Umbilical cord (tissue), 2 donors: ENCODE results near the gene MAD1L1. TPM values are rescaled to one million over a fixed set of nuclear protein-coding genes. Genes with fewer than 3 reads are reported as not detected.

Source experiments
- DNase-seq: peaks from one replicate; pipeline ENCODE4 v3.0.0-alpha.2; 2015; ENCODE audit warnings: low spot score
- total RNA-seq: library from RNA; depleted of rRNA; stranded (reverse); fragments of >200 nt; gene quantifications from one replicate; pipeline ENCODE4 v1.2.3, GENCODE V29; 2014; ENCODE audit warnings: low replicate concordance; ENCODE audit not compliant: insufficient read depth

Gene MAD1L1
- total RNA-seq, 1 donor from 2014 or later: 23.8 TPM

DNA sequence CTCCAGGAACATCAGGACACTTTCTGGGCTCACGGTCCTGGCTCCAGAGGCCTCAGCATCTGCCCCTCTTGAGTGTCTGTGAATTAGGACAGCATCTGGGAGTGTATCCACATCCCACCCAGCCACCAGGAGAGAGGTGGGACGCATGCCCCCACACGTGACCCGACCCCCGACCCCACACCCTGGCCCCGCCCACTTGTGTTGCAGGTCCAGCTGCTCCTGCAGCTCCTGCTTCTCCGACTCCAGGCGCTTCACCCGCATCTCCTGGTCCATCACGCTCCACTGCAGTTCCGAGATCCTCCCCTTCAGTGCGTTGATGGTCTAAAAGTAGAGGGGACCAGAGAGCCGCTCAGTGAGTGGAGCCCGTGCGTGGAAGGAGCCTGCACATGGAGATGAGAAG is 13.6 kb downstream of the MAD1L1 start:
- no peak for DNase-seq

DNA sequence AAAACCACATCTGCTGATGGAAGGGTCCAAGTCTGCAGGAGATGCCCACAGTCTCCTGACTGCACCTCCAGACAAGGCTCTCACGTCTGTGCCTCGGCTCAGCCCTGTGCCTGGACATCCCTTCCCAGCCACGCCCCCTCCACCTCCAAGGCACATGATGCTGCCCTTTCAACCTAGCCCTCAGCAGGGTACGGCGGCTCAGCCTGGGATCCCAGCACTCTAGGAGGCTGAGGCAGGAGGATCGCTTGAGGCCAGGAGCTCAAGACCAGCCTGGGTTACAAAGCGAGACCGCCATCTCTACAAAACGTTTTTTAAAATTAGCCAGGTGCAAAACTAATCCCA is 14.3 kb downstream of the MAD1L1 start:
- DNase-seq: no peak

DNA sequence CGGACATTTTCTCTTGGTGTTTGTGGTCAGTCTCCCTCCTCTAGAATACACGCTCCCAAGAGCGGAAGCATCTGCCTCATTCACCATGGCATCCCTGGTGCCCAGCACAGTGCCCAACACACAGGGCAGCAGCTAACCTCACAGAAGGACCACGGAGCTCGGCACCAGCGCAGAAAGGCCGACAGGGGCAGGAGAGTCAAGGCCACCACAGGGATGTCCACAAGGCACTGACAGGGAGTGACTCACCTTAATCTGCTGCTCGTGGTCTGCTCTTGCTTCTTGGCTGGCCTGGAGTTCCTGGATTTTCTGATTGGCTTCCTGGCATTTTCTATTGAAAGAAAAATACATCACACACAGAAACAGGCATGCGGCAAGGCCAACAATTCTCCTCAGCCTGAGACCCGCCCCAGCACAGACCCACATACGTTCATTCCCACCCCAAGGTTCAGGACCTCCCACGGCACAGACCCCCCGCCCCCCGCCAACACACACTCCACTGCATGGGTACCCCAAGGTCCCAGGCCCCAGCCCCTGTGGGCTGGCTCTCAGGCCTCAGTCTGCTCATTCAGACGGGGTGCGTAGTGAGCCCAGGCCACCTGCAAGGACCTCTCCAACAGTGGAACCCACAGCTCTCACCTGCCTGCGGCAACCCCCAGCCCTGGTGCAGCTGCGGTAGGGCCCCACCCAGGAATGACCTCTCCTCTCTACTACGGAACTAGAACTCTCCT is 14.9 kb downstream of the MAD1L1 start:
- no peak for DNase-seq

DNA sequence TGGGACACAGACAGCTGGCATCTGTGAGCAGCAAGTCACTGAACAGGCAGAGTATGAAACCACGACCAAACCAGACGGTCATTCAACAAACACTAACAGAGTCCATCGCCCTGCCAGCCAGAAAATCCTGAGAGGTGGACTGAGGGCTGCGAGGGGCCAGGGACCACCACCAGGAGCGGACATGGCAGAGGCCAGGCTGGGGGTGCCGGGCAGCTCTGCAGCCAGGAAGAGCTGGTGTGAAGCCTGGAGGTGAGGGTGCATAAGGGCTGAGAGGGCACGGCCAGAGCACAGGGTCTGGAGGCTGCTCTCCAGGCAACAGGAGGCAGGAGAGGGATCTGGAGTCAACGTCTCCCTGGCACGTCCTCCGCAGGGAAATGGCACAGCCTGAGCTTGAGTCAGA is 15.5 kb downstream of the MAD1L1 start:
- no peak for DNase-seq

DNA sequence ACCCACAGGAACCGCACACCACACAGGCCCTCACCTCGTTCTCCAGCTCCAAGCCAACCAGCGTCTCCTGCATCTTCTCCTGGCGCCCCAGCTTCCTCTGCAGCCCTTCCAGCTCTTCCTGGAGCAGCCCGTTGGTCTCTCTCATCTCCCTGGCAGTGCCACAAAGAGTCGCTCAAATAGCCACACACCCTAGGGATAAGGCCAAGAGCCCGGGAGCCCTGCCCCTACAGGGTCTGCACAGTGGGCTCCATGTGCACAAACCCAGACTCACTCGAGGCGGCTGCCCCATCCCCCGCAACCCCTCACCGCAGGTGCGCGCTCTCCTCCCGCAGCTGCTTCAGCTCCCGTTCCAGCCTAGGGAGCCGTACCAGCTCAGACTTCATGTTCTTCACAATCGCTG is 16.9 kb downstream of the MAD1L1 start:
- DNase-seq: no peak

DNA sequence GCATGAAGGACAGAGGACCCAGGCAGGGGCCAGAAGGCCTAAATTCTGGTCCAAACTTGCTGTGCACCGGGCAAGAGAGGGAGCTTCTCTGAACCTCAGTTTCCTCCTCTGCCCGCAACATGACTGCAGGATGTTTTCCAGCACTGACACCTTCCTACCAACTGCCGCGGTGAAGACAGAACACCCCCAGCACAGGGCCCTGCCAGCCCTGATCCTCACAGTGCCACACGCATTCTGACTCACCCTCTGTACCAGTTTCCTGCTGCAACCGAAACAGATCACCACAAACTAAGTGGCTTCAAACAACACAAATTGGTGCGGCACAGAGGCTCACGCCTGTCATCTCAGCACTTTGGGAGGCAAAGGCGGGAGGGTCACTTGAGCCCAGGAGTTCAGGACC is 18.1 kb downstream of the MAD1L1 start:
- no peak for DNase-seq

DNA sequence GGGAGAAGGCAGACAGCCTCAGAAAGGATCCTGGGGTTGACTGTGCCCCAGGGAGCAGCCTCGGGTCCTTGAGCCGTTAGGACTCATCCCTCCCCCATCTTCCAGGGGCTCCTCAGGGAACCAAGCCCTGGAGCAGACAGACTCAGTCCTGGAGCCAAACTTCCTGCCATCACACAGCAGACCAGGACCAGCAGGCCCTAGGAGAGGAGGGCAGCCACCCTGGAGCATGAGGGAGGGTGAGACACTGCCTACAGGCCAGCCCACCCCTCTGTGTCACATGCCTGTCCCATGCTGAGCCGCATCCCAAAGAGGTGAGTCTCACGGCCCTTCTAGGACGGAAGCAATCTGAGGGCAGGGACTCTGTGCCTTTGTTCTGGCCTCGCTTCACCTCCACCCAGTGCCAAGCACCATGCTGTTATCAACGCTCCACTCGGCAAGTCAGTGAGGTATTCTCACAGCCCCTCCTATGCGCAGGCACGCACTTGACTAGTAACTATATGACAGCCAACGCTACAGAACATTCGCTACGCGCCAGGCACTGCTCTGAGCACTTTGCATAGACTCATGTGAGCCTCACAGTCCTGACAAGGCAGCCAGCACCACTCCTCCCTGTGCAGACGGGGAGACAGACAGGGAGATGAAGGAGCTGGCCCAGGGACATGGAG is 19.1 kb downstream of the MAD1L1 start:
- DNase-seq: no peak

DNA sequence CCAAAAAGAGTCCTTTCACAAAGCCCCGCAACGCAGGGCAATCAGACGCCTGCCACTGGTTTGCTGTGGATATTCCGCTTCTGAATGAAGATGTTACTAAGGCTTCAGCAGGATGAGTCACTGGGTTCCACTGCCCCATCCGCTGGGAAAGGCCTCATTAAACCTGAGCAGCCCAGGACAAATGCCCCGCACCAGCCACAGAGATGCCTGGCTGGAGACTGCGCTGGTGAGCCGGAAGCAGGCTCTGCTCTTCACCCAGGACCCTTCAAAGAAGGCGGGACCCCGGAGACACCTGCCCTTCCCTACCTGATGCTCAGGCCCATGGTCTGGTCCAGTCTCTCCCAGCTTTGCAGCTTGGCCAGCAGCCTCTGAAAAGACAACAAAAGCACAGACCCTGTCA is 19.8 kb downstream of the MAD1L1 start:
- no peak for DNase-seq

DNA sequence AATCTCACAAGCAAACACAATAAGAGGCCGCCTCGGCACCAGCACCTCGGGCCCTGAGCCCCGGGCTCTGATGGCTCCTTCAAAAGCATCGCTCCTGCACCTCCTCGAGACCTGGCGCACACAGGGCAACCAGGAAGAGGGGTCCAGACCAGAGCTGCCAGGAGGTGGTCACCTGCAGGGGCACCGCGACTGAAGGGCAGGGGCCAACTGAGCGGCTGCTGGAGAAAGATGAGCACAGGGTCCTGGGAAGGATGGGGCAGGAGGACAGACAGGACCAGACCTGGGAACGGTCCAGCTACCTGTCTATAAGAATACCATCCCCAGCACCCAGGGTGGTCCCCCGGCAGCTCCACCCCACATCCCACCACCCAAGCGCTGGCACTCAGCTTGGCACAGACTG is 20.8 kb downstream of the MAD1L1 start:
- DNase-seq: no peak

DNA sequence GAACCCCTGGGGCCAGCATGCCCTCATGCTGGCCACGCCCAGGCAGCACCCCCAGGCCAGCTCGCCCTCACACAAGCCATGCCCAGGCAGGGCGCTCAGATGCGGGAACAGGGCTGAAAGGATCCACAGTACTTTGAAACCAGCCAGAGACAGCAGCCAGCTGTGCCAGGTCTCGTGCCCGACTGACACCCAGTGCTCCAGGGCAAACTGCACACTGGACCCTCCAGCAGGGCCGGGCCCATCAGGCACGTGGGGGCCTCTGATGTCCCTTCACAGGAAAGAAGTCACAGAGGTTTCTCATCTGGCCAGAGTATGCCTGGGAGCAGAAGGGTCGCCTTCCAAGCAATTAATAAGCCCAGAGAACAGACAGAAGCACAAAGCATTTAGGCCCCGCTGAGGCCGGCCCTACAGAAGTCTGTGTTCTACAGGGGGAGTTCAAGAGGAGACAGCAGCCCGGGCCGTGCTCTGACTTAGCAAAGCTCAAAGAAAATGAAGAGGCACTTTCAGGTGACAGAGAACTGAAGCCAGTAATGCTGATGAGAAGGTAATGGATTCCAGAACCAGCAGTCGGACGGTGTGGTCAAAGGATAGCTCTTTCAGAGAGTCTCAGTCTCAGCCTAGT is 21.4 kb downstream of the MAD1L1 start:
- DNase-seq: no peak

DNA sequence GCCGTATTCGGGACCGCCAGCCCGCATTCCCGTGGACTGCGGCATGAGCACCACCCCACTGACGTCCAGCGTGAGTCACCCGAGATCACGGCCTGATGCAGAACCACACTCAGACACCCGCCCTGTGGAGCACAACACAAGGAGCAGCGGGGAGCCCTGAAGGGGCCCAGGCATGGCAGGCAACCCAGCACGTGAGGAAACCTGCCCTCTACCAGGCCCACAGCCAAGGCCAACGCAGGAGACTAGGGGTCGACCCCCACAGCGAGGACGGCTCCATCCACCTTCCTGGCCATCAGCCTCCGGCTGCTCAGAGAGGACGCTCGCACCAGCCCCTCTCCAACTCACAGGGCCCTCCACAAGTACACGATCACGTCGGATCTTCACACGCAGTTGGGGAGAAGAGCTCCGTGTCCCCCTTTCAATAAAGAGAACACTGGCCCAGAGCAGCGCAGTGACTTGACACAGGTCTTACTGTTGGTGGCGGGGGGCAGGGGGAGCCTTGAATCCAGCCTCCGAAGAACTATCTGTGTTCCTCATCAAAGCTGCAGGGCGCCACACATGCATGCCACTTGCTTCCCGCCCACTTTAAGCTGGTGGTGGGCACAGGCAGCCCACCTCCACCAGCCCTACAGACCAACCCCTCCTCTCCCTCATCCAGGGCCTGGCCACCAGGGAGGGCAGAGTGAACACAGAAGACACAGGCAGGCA is 22.0 kb downstream of the MAD1L1 start:
- no peak for DNase-seq

DNA sequence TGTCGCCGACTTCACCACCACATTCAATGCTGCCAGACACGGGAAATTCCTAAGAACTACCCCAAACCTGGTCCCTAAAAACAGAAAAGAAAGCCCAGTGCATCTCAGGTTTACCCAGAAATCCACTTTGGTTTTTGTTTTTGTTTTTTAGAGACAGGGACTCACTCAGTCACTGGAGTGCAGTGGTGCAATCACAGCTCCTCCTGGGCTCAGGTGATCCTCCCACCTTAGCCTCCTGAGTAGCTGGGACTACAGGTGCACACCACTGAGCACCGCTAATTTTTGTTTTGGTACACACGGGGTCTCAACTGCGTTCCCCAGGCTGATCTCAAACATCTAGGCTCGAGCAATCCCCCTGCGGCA is 22.8 kb downstream of the MAD1L1 start:
- no peak for DNase-seq

DNA sequence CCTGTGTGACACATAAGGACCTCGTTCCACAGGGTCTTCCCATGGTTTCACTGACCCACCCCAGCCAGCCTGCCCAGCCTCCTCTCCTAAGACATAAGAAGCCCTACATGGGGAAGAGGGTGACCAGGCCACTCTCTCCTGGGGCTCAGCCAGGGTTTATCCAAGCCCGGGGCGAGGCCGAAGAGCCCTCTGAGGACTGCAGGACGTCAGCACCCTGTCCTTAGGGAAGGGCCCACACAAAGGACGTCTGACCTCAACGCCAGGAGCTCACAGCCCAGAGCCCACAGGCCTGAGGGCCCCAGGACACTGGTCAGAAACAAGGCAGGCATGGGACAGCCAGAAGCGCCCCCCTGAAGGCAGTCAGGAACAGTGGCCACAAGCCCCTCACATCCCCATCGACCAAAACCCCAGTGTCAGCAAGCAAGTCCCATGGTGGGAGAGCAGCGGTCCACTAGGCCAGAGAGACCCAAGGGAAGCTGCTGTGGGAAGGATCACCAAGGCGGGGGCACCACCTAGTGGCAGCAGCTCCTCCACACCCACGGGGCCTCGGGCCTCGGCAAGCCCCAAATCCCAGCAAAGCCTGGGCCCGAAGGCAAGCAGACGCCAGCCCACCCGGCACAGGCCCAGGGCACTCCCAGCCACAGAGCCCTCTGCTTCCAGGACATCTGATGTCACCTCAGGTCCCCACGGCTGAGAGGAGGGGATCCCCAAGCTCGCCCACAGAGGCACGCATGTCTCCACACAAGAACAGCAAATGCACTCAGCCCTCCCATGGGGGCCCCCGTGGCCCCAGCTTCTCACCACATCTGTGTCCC is 23.4 kb downstream of the MAD1L1 start:
- peak; percentile 71 for DNase-seq

DNA sequence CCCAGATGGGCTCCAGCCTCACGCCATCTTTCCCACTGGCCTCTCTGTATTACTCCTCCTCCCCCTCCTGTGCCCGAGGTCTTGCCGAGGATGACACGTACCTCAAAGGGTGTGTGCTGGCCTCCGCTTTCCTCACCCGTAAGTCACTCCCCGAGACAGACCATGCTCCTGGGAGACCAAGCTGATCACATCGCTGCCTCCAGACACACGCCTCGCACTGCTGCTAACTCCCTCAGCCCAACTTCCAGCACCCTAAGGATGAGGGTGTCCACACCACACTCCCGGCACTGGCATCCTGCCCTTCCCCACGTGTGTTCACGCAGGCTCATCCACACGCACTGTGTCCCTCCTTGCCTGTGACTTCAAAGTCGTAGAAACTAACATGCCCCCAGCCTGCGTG is 24.0 kb downstream of the MAD1L1 start:
- DNase-seq: no peak

DNA sequence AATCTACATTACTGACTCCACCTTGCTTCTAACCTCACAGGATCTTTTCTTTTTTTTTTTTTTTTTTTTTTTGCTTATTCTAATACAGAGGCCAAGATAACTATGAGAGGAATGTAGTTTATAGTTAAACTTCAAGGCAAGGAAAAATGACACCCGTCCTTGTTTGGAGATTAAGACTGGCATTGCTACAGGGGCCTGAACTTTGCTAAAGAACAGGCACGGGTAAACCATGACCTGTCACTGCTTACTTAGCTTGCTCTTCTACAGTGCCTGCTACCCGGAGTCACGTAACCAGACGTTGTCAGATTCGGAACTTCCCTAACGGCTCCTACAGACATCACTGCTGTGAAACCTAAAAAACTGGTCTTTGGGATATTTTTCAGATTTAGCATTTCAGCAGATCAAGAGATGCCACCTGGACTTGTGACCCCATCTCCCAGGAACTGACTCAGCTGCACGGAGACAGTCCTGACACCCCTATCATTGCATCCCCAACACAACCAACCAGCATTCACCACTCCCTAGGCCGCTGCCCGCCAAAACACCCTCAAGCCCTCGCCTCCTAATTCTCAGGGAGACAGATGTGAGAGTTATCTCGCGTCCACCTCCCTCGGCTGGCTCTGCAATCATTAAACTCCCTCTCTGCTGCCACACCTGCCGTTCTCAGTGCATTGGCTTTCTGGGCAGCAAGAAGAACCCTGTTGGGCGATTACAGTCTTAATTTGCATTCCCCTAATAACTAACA is 27.5 kb downstream of the MAD1L1 start:
- DNase-seq: peak; percentile 62

DNA sequence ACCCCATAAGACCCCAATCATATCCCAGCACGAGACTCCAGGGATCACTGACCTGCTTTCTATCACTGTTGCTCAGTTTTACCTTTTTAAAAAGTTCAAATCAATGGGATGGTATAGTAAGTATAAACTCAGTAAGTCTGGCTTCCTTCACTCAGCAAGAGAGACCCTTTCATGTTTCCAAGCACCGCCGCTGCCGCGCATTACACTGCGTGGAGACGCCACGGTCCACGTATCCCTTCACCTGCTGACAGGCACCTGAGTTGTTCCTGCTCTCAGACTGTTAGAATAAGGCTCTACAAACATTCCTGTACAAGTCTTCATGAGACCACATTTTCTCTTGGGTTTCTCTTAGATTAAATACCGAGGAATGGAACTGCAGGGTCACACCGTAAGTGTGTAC is 28.3 kb downstream of the MAD1L1 start:
- DNase-seq: no peak

DNA sequence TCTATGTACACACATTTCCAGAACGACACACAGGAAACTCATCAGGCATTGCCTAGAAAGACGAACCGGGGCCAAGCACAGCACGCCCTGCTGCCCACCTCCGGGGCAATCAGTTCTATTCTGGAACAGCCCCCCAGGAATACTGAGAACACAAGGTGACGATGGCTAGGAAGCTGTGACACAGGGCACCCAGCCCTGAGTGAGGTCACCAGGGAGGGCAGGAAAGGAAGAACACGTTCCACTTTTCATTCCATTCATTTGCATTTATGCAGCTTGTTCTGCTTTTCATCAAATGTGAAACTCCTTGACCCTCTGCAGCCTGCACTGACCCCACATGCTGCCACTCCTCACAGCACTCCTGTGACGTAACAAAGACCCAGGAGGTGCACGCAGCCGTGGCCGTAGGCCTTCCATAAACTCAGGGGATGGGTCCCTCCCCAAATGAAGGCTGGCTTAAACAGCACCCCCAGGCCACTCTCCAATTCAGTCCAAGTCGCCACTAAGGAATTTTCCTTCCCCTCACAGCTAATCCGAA is 28.9 kb downstream of the MAD1L1 start:
- peak; percentile 55 for DNase-seq

DNA sequence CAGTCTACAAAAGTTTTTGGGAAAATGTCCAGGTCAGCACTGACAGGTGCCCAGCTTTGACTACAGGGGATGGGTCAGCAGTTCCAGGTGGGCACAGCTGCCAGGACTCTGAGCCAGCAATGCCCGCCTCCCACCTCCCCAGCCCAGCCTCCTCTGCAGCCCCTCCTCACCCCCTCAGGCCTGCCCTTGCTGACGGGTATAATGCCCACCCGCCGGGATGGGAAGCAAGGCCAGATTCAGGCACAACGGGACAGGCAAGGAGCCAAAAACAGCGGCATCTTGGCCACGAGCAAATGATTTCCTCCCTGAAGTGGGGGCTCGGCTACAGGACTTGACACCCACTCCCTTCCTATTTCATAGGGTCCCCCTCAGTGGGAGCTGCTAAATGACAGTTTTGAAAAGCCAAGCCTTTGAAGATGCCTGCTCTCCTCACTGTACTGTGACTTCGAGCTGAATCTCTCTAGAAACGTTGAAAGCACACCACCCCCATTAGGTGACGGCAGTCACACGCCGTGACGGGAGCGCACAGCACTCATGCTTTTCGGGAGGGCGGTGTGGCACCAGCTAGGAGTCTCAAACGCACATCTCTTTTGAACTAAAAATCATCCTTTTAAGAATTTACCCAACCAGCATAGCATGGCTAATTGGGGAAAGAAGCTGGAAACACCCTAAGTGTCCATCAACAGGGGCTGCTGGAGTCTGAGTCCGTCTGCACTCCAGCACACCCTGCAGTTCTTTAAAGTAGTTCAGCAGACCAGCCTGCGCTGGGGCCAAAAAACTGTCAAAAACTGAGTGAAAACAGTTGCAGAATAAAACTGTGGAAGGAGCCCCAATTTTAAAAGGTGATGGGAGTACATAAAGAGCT is 29.6 kb downstream of the MAD1L1 start:
- DNase-seq: peak; percentile 88

DNA sequence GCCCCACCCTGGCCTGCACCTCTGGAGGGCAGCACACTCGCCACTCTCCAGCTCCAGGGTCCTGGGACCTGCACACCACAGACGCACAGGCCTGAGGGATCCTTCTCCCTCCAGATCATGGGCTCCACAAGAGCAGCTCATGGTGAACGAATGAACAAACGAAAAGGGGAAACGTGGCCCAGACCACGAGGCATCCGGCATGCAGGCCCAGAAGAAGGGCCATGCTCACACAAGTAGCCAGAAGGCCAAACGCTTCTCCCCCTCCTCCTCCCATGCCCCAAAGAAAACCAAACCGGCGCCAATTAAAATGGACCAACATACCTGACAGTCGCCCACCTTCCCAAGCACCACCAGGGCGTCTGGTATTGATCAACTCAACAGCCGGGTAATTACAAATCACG is 30.4 kb downstream of the MAD1L1 start:
- DNase-seq: no peak
